Vagina (tissue), 2 donors: ENCODE data around the gene DMTF1.

Experiments
- POLR2A ChIP-seq, 2 donors: fragments of 450-650 bp; IDR thresholded peaks; one replicate each; pipeline ENCODE4 v1.6.1; 2017; ENCODE audit warnings: antibody characterized with exemption in 2 of 2, mild to moderate bottlenecking in 2 of 2, moderate library complexity in 2 of 2
- TF ChIP-seq, protein P1 (sequence below), 3 experiments: fragments of 450-650 bp in 2 of 3; fragments of 200-600 bp in 1 of 3; sonication (generic) in 1 of 3; IDR thresholded peaks; one replicate each; pipeline ENCODE4 v1.5.1; 2017 to 2019; ENCODE audit warnings: antibody characterized with exemption in 3 of 3, mild to moderate bottlenecking in 2 of 3, moderate library complexity in 2 of 3

DNA sequence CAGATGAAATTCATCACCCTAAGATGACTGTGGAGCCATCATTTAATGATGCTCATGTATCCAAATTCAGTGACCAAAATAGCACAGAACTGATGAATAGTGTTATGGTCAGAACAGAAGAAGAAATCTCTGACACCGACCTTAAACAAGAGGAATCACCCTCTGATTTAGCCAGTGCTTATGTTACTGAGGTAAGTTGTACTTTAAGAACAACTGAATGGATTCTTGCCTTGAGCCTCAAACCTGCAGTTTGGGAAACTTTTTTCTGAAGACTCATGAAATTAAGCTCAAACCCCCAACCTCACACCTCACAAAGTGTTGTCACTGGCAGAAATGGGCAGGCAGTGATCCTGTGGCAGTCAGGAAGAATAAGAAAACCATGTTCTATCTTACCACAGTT is 41.7 kb downstream of the DMTF1 start:
- TF ChIP-seq, protein P1, sequence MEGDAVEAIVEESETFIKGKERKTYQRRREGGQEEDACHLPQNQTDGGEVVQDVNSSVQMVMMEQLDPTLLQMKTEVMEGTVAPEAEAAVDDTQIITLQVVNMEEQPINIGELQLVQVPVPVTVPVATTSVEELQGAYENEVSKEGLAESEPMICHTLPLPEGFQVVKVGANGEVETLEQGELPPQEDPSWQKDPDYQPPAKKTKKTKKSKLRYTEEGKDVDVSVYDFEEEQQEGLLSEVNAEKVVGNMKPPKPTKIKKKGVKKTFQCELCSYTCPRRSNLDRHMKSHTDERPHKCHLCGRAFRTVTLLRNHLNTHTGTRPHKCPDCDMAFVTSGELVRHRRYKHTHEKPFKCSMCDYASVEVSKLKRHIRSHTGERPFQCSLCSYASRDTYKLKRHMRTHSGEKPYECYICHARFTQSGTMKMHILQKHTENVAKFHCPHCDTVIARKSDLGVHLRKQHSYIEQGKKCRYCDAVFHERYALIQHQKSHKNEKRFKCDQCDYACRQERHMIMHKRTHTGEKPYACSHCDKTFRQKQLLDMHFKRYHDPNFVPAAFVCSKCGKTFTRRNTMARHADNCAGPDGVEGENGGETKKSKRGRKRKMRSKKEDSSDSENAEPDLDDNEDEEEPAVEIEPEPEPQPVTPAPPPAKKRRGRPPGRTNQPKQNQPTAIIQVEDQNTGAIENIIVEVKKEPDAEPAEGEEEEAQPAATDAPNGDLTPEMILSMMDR (IDR thresholded peaks at IDR 0.05): no peak
- no peak for TF ChIP-seq POLR2A (IDR thresholded peaks at IDR 0.05)
